Anterior cingulate cortex (tissue), 58 donors: ENCODE data around the gene LPAR3.

Experiments used
- DNase-seq, 58 donors: peaks; one replicate each; lab custom pipeline; 2025; lab: John Stamatoyannopoulos, UW

Gene LPAR3

DNA sequence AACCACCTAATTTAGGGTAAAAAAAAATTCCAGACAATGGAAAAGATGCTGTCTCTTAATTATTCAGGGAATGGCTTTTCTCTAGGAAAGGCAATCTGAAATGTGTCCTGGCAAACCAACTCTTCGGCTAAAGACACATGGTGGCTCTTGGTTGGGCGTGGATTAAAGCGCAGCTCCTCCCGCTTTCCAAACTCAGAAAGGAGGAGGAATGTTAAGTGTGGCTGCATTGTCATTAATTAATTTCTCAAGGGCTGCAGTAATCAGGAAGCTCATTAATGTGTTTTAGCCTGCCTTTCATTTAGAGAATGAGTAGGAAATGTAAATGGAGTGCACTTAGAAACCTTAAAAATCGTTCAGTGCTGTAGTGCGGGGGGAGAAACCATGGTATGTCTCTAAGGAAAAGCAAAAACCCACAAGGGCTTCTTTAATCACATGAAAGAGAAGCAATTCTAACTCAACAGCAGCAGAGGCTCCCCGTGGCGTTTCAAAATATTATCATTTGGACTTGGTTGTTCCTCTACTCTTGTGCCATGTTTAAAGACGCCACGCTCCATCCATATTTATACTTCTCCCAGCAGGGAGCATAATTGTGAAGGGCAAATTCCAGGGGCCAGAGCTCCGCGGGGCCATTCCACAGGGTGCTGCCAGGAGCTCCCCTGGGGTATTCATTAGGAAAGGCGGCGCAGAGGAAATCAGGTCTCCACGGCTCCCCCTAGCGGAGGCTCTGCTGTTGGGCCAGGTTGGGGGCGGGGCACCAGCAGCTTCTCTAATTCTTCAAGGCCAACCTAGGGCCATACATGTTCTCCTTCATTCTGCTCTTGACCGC is 110.8 kb downstream of the LPAR3 start:
- peak in 49 of 58 donors; percentile 12 to 73 (median 41) for DNase-seq

DNA sequence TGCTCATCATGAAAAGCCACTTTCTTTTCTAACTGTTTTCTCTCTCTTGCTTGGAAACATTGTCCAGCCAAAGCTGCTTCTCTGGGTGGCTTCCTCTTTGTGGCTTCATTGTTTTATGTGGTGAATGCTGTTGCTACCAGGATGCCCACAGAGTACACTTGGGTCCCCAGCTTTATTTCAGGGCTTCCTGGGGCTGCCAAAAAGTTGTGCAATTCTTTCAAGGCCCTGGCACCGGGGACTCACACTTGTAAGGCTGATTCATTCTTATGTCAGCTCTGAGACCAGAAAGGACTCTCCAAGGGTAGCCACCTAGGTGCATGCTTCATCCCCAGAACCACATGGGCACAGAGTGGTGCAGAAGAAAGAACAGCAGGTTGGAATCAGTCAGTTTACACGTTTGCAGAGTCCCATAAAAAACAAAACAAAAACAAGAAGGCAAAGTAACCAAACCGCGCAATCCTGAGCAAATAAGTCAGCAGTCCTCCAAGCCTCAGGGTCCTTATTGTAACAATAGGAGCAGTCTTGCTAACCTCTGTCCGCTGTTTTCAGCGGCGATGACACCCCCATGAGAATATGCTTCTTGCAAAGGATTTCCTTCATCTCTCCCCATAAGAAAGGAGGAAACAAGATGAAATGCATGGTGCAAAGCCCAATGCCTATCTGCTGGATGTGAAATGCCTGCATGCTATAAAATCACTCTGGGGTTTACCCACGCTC is 112.8 kb downstream of the LPAR3 start:
- DNase-seq: peak in 15 of 58 donors; percentile 5 to 54 (median 17)

GRCh38 chr1:84776639-84777038 is 116.4 kb downstream of the LPAR3 start:
- DNase-seq: no peak

DNA sequence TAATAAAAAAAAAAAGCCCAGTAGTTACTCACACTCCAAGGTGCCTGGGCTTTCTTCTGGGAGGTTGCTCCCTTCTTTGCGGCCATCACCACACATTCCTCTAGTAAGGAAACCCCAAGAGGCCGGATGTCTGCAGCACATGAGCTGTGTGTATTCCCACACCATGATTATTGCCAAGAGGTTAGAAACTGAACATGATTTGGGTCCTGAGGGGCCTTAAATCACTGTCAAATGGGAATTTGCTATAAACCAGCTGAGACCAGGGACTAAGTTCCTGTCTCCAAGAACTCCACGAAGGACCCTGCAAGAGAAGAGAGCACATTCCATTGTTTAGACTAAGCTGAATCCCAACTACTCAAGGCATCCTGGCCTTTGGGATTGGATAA is 117.5 kb downstream of the LPAR3 start:
- DNase-seq: no peak

DNA sequence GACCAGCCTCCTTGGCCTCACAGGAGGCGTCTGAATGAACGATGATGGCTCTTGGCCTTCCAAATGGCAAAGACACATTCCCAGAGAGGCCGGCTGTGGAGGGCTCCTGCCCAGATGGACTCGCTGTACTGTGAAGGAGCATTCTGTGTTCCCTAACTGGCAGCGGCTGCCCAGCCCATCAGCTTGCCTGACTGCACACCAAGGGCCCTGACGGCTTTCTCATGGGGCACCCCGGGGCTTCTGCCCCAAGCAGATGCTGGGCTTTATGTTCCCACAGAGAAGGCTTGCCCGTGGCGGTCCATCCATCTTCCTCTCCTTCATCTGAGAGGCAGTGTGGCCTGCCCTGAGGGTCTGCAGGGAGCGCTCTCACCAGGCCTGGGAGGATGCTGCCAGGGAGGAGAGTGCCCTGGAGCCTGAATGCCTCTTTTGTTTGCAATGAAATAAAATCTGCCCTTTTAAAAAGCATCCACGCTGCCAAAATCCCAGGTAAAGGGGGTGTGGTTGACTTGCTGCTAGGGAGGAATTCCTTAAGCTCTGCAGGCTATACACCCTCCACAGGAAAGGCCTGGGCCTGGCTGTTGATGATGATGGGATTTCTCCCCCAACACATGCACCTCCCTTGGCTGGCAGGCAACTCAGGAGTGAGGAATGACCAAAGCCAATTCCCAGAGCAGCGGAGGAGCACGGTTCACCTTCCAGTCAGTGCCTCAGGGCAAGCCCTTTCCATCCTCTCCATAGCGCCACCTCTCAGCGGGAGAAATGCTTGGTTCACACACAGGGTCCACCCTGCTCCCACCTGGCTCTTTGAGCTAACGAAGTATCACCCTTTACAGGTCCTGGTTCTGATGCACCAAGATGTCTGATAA is 118.1 kb downstream of the LPAR3 start:
- DNase-seq: peak in 42 of 58 donors; percentile 15 to 88 (median 44)

GRCh38 chr1:84773933-84774497 is 119.0 kb downstream of the LPAR3 start:
- DNase-seq: no peak

DNA sequence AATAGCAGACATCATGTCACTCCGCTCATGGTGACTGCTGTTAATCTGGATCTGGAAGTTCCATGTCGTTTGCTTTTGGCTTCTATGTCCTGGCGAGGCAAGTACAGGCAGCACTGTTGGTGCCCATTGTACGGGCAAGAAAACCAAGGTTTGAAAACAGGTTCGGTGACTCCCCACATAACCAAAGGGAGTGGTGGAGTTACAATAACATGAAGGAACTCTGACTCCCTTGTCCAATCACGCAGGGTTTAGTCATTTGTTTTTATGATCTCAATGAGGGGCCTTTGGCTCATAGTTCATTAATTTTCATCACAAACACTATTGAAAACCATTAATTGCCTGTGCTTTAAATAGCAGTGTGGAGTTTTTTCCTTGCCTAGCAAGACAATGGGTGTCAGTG is 119.8 kb downstream of the LPAR3 start:
- no peak for DNase-seq

DNA sequence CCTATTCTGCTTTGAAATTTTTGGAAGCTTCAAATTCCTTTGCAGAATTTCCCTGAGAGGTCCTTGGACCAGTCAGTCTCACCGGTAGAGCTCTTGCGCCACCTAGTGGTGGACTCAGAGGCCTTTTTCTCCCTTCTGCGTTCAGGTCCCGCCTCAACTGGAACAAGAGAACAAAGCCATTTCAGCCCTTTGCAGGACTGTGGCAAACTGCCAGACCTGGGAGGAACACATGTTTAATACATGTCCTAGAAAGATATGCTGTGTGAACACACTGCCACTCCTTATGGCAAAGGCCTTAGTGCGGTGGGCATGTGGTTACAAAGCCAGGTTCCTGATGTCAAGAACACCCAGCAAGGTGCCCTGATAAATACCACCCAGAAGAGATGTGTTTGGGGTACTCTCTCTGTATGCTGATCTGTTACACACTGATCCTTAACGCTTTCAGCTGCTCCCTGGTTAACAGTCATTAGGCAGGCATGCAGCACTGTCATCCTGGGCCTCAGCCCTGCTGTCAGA is 120.5 kb downstream of the LPAR3 start:
- peak in 54 of 58 donors; percentile 26 to 88 (median 74) for DNase-seq

- DNase-seq: no peak
Observed at GRCh38 chr1:84771895-84772294, 121.1 kb downstream of the LPAR3 start.

GRCh38 chr1:84770481-84770880 is 122.5 kb downstream of the LPAR3 start:
- DNase-seq: no peak

- DNase-seq: no peak
Observed at GRCh38 chr1:84769636-84770035, 123.4 kb downstream of the LPAR3 start.

GRCh38 chr1:84768634-84769033 is 124.4 kb downstream of the LPAR3 start:
- DNase-seq: no peak

- DNase-seq: peak in 25 of 58 donors; percentile 3 to 75 (median 28)
Observed at GRCh38 chr1:84763912-84764680, 128.9 kb downstream of the LPAR3 start.

- no peak for DNase-seq
Observed at GRCh38 chr1:84762664-84763063, 130.3 kb downstream of the LPAR3 start.
